Astrocyte of the spinal cord (primary cell): ENCODE data around the gene AXL.

Experiments
- DNase-seq: peaks from one replicate; pipeline ENCODE4 v3.0.0; 2011; ENCODE audit warnings: low read depth, low spot score
- H3K4me3 ChIP-seq: 2 replicates; pipeline ENCODE4 v1.5.1; 2011; ENCODE audit warnings: low read depth, mild to moderate bottlenecking, low read length, moderate library complexity
- CTCF ChIP-seq: IDR thresholded peaks from 2 replicates; pipeline ENCODE4 v1.5.1; 2012; ENCODE audit warnings: low read depth, mild to moderate bottlenecking, low read length, inconsistent platforms
- in situ Hi-C: cut with HindIII; loops from 2 replicates; pipeline ENCODE4 v1.10.0; 2017; ENCODE audit warnings: low sequenced_read_pairs

Gene AXL

GRCh38 chr19:41298348-41298964 lies 79.4 kb downstream of the AXL start:
- DNase-seq, result peak; percentile 92
- H3K4me3 ChIP-seq, result no peak overlapping the region
- in situ Hi-C loops, result no loop called here
- no peak for TF ChIP-seq CTCF

- no peak for DNase-seq
- in situ Hi-C loops, result no loop called here
- TF ChIP-seq CTCF, result no peak
- no peak overlapping the region for H3K4me3 ChIP-seq
Observed at GRCh38 chr19:41299046-41299754, 80.2 kb downstream of the AXL start.

GRCh38 chr19:41299755-41300089 lies 80.7 kb downstream of the AXL start:
- H3K4me3 ChIP-seq, result no peak overlapping the region
- in situ Hi-C loops, result no loop called here

GRCh38 chr19:41300555-41300954 lies 81.5 kb downstream of the AXL start:
- in situ Hi-C loops, result no loop called here
- DNase-seq, result no peak
- H3K4me3 ChIP-seq, result no peak overlapping the region
- no peak for TF ChIP-seq CTCF

More at GRCh38 chr19:41299755-41300089, 80.7 kb downstream of the AXL start:
- no peak for TF ChIP-seq CTCF
- DNase-seq, result peak; percentile 91

- in situ Hi-C loops, result no loop called here
- no peak for TF ChIP-seq CTCF
- no peak overlapping the region for H3K4me3 ChIP-seq
- no peak for DNase-seq
Observed at GRCh38 chr19:41302624-41303351, 83.8 kb downstream of the AXL start.

GRCh38 chr19:41303954-41304353 lies 84.9 kb downstream of the AXL start:
- no peak overlapping the region for H3K4me3 ChIP-seq
- TF ChIP-seq CTCF, result no peak
- in situ Hi-C loops, result no loop called here
- no peak for DNase-seq
